ENCODE data around the gene ABRACL. TPM values are rescaled to one million over a fixed set of nuclear protein-coding genes. Genes with fewer than 3 reads are reported as not detected.

ABRACL gene
- total RNA-seq, 2 donors from 2014 or later: 13.0 to 52.8 TPM

DNA sequence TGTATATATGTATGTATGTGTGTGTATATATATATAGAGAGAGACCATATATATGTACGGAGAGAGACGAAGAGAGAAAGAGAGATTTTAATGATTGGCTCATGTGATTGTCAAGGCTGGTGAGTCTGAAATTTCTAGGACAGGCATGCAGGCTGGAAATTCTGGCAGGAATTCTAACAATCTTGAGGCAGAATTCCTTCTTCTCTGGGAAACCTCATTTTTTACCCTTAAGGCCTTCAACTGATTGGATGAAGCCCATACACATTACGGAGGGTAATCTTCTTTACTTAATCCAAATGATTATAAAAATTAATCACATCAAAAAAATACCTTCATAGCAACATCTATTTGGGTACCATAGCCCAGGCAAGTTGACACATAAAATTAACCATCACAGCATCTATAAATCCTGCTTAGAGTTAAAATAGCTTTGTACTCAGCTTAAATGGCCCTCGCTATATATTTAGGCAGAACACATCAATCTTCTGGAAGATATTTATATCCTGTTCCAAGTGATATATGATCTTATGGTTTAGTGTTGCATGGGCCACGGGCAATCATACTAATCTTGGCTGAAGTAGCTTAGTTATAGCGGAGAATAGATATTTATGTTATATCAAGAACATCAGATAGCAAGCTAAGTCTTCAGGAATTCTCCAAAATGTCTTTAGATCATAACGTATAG, 36.6 kb downstream of the ABRACL start:
- no peak for TF ChIP-seq POLR2A (IDR thresholded peaks at IDR 0.05)
- no peak for TF ChIP-seq POLR2AphosphoS5 (IDR thresholded peaks at IDR 0.05)
- no peak for TF ChIP-seq CTCF (IDR thresholded peaks at IDR 0.05)
- WGBS: 54% methylated on average over 7 of the region's 7 CpGs

GRCh38 chr6:139066080-139066479, 37.5 kb downstream of the ABRACL start:
- Histone ChIP-seq H3K27me3 (replicated peaks; ENCODE audit: insufficient read depth) (no peaks in the 10 kb centered on the region), H3K36me3 (no peaks in the 10 kb centered on the region), H3K9me3 (no peaks in the 10 kb centered on the region), H3K4me1 (replicated peaks) (no peaks in the 10 kb centered on the region), H3K27ac (no peak overlapping the region), H3K4me3 (no peak overlapping the region)
- intact Hi-C loops (cut with DNase I): no loop called here
- TF ChIP-seq POLR2AphosphoS5 (IDR thresholded peaks at IDR 0.05) (no peak), POLR2A (IDR thresholded peaks at IDR 0.05) (no peak), CTCF (IDR thresholded peaks at IDR 0.05) (no peak)
- DNase-seq (ENCODE audit: low spot score): no peak
- WGBS: 72% methylated on average over 2 of the region's 2 CpGs

More for the DNA sequence above, 36.6 kb downstream of the ABRACL start:
- H3K9me3 ChIP-seq: no peaks in the 10 kb centered on the region
- H3K27ac ChIP-seq: no peak overlapping the region
- no peak overlapping the region for H3K4me3 ChIP-seq
- intact Hi-C loops (cut with DNase I): no loop called here
- DNase-seq (ENCODE audit: low spot score): no peak
- H3K36me3 ChIP-seq: no peaks in the 10 kb centered on the region
- H3K4me1 ChIP-seq (replicated peaks): no peaks in the 10 kb centered on the region
- H3K27me3 ChIP-seq (replicated peaks; ENCODE audit: insufficient read depth): no peaks in the 10 kb centered on the region

- no peak for TF ChIP-seq POLR2AphosphoS5 (IDR thresholded peaks at IDR 0.05)
- no peak for TF ChIP-seq POLR2A (IDR thresholded peaks at IDR 0.05)
- TF ChIP-seq CTCF (IDR thresholded peaks at IDR 0.05): no peak
- 27% methylated on average over 2 of the region's 2 CpGs for WGBS
These were observed 40.3 kb downstream of the ABRACL start for GRCh38 chr6:139068846-139069245.

GRCh38 chr6:139073118-139073517, 44.6 kb downstream of the ABRACL start:
- Histone ChIP-seq H3K36me3 (no peaks in the 10 kb centered on the region), H3K27me3 (replicated peaks; ENCODE audit: insufficient read depth) (no peaks in the 10 kb centered on the region), H3K4me1 (replicated peaks) (no peaks in the 10 kb centered on the region), H3K27ac (no peak overlapping the region), H3K9me3 (no peaks in the 10 kb centered on the region), H3K4me3 (no peak overlapping the region)
- no peak for DNase-seq (ENCODE audit: low spot score)
- no peak for TF ChIP-seq CTCF (IDR thresholded peaks at IDR 0.05)
- TF ChIP-seq POLR2AphosphoS5 (IDR thresholded peaks at IDR 0.05): no peak
- 58% methylated on average over 2 of the region's 2 CpGs for WGBS
- intact Hi-C loops (cut with DNase I): no loop called here

More at GRCh38 chr6:139068846-139069245, 40.3 kb downstream of the ABRACL start:
- Histone ChIP-seq H3K36me3 (no peaks in the 10 kb centered on the region), H3K4me3 (no peak overlapping the region), H3K9me3 (no peaks in the 10 kb centered on the region), H3K27me3 (replicated peaks; ENCODE audit: insufficient read depth) (no peaks in the 10 kb centered on the region), H3K27ac (no peak overlapping the region), H3K4me1 (replicated peaks) (no peaks in the 10 kb centered on the region)
- intact Hi-C loops (cut with DNase I): no loop called here
- no peak for DNase-seq (ENCODE audit: low spot score)

- no peaks in the 10 kb centered on the region for H3K4me1 ChIP-seq (replicated peaks)
- H3K4me3 ChIP-seq: no peak overlapping the region
- H3K9me3 ChIP-seq: no peaks in the 10 kb centered on the region
- H3K27ac ChIP-seq: no peak overlapping the region
- no peak for DNase-seq (ENCODE audit: low spot score)
- TF ChIP-seq POLR2AphosphoS5 (IDR thresholded peaks at IDR 0.05): no peak
- no peak for TF ChIP-seq POLR2A (IDR thresholded peaks at IDR 0.05)
- TF ChIP-seq CTCF (IDR thresholded peaks at IDR 0.05): no peak
- H3K36me3 ChIP-seq: no peaks in the 10 kb centered on the region
- 89% methylated on average over 2 of the region's 2 CpGs for WGBS
- no peaks in the 10 kb centered on the region for H3K27me3 ChIP-seq (replicated peaks; ENCODE audit: insufficient read depth)
- intact Hi-C loops (cut with DNase I): no loop called here
These were observed 50.5 kb downstream of the ABRACL start for GRCh38 chr6:139079018-139079417.
